ACHN (cell line): Measurements from ENCODE around the gene ITCH.
A peak's percentile ranks its signal among the peaks of the same experiment; 100 is the strongest.
"Not testable (repeated sequence)": the region's sequence is repeated elsewhere in the genome, so short reads cannot be mapped to it uniquely, and the experiment has no call there.

ENCODE experiments used
- DNase-seq: peaks from one replicate; pipeline ENCODE4 v3.0.0-alpha.2; 2015
- in situ Hi-C: cut with HindIII; loops from 2 replicates; pipeline ENCODE4 v1.10.0; 2017; ENCODE audit warnings: low sequenced_read_pairs, low pct_ligation_motif_present, low pct_unique_long_range_greater_than_20kb

ITCH gene

DNA sequence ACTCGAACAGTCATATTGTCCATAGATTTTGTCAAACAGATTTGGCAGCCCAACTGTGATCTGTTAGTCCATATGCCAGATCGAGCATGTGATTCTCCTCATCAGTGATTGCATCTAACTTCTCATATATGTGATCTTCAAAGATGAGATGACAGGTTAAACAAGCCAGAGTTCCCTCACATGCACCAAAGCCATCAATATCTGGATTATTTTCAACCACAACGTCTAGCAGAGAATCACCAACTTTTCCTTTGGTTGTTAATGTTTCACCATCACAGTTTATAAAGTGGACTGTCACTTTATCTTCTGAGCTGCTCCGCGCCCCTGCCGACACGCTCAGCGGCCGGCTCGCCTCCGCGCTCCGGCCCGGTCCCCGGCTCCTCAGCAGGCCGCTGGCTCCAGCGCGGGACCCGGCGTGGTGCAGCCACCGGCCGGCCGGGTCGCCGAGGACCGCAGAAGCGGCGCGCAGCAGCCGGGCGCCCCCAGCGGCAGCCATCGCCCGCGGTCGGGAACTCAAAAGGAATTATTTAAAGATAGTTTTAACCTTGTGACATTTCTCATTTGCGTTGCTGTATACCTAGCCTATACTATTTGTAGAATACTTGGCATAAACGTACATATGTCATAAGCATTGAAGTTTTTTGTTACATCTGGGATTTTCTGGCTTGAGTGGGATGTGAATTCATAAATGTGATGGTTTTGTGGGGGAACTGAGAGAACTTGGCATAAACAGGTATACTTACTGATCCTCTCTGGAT is 113.1 kb downstream of the ITCH start:
- in situ Hi-C loops, result no loop called here
- DNase-seq, result peak; percentile 46

DNA sequence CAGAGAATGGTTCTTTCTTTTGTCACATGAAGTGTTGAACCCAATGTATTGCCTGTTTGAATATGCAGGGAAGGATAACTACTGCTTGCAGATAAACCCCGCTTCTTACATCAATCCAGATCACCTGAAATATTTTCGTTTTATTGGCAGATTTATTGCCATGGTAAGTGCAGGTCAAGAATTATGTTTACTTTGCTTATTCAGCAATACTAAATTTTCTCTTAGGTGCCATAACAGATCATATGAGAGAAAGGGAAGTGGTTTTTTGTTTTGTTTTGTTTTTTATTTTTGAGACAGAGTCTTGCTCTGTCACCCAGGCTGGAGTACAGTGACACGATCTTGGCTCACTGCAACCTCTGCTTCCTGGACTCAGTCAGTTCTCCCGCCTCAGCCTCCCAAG is 116.6 kb downstream of the ITCH start:
- in situ Hi-C loops, result no loop called here
- no peak for DNase-seq

DNA sequence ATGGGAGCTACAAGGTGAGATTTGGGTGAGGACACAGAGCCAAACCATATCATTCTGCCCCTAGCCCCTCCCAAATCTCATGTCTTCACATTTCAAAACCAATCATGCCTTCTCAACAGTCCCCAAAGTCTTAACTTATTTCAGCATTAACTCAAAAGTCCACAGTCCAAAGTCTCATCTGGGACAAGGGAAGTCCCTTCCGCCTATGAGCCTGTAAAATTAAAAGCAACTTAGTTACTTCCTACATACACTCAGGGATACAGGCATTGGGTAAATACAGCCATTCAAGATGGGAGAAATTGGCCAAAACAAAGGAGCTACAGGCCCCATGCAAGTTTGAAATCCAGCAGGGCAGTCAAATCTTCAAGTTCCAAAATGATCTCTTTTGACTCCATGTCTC is 119.1 kb downstream of the ITCH start:
- DNase-seq, in situ Hi-C loops: not testable (repeated sequence)

DNA sequence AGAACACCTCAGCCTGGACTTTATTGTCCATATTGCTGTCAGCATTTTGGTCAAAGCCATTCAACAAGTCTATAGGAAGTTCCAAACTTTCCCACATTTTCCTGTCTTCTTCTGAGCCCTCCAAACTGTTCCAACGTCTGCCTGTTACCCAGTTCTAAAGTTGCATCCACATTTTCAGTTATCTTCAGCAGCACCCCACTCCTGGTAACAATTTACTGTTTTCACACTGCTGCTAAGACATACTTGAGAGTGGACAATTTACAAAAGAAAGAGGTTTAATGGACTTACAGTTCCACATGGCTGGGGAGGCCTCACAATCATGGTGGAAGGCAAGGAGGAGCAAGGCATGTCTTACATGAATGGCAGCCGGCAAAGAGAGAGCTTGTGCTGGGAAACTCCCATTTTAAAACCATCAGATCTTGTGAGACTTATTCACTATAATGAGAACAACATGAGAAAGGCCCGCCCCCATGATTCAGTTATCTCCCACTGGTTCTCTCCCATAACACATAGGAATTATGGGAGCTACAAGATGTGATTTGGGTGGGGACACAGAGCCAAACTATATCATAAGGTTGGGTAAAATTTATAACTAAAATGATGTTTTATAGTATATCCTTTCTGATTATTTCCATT is 120.6 kb downstream of the ITCH start:
- DNase-seq, in situ Hi-C loops: not testable (repeated sequence)

DNA sequence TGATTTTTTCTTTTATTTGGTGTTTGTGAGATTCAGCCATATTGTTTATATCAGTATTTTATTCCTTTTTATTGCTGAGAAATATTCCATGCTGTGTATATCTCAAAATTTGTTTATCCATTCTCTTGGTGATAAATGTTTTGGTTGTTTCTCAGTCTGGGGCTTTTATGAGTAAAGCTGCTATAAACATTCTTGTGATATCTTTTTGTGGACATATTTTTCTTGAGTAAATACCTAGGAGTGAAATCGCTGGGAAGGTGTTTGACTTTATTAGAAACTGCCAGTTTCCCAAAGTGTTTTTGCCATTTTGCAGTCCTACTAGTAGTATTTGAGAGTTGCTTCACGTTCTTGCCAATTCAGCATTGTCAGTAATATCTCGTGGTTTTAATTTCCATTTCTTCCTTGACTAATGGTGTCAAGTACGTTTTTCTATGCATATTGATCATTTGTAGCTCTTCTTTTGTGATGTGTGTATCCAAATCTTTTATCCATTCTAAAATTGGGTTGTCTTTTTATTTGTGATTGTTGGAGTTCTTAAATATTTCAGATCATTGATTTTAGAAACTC is 122.1 kb downstream of the ITCH start:
- in situ Hi-C loops, result no loop called here
- no peak for DNase-seq

DNA sequence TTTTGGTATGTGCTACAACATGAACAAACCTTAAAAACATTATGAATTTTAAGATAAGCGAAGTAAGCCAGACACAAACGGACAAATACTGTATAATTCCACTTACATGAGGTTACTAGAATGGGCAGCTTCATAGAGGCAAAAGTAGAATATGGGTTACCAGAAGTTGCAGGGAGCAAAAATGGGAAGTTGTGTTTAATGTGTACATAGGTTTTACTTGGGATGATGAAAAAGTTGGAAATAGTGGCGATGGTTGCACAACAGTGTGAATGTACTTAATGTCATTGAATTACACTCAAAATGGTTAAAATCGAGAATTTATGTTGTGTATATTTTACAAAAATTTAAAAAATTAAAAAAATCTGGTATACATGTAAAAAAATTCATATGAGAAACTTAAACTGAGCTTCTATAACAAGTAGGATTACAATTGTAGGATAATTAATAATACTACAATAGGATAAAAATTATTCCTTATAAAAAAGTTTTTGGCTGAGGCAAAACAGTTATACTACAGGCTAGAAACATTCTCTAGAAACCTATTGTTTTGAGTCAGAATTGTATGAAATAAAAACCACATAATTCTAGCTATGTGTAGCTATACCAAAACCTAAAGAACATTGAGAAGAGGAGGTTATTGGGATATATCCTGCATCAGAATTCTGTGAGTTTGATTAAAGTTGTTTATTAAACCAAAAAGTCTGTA is 128.3 kb downstream of the ITCH start:
- in situ Hi-C loops, result no loop called here
- DNase-seq, result no peak

DNA sequence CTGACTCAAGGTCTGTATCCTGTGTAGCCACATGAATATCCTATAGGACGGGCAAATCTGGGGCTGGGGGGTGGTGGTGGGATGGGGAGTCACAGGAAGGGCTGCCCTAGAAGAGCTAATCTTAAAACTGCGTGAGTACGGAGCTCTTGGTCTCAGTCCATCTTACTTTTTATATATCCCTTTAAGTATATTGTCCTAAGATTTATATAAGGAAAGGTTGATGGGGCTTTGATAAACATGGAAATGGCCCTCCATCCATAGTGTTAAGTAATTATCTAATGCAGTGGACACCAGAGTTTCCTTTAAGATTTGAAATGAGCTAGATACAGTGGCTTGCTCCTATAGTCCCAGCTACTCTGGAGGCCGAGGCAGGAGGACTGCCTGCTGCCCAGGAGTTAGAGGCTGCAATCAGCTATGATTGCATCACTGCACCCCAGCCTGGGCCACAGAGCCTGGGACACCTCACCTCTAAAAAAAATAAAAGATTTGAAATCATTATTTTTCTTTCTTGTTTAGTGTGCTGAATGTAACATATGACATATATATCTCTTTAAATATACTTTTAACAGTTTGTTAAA is 128.9 kb downstream of the ITCH start:
- in situ Hi-C loops, result no loop called here
- no peak for DNase-seq

DNA sequence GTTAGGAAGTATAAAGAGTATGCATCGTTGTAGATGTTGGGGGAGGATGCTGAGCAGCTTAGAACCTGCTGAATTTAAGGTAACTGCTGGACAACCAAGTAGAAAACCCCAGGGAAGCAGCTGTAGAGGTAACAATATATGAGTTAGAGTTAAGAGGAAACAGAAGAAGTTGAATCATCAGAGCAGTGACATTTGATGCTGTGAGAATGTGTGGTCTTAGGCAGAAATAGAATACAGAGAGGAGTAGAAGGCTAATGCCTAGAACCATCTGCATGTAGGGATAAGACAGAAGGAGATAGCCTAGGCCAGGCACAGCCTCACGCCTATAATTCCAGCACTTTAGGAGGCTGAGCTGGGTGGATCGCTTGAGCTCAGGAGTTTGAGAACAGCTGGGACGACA is 130.6 kb downstream of the ITCH start:
- no peak for DNase-seq
- in situ Hi-C loops, result no loop called here

DNA sequence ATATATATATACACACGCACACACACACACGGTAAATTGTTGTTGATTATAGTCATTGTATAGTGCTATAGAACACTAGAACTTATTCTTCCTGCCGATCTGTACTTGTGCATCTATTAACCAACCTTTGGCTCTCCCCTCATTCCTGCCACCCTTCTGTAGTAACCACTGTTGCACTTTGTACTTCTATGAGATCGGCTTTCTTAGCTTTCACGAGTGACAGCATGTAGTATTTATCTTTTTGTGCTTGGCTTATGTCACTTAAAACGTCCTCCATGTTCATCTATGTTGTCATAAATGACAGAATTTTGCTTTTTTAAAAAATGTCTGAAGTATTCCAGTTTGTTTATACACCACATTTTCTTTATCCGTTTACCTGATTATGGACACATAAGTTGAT is 132.2 kb downstream of the ITCH start:
- no peak for DNase-seq
- in situ Hi-C loops, result no loop called here

DNA sequence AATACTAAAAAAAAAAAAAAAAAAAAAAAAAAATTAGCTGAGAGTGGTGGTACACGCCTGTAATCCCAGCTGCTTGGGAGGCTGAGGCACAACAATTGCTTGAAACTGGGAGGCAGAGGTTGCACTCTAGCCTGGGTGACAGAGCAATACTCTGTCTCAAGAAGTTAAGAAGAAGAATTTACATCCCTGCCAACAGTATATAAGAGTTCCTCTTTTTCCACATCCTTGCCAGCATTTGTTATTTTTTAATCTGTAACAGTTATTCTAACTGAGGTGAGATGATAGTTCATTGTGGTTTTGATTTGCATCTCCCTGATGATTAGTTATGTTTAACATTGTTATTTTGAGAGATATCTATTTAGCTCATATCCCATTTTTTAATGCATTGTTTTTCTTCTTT is 132.8 kb downstream of the ITCH start:
- DNase-seq, result no peak
- in situ Hi-C loops, result no loop called here

DNA sequence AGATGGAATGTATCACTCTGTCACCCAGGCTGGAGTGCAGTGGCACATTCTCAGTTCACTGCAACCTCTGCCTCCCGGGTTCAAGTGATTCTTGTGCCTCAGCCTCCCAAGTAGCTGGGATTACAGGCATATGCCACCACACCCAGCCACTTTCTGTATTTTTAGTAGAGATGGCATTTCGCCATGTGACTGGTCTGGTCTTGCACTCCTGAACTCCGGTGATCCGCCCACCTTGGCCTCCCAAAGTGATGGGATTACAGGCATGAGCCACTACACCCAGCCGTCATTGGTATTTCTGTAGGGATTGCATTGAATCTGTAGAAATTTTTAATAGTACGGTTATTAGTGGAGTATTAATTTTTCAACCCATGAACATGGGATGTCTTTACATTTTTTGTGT is 134.5 kb downstream of the ITCH start:
- in situ Hi-C loops, result not testable (repeated sequence)

DNA sequence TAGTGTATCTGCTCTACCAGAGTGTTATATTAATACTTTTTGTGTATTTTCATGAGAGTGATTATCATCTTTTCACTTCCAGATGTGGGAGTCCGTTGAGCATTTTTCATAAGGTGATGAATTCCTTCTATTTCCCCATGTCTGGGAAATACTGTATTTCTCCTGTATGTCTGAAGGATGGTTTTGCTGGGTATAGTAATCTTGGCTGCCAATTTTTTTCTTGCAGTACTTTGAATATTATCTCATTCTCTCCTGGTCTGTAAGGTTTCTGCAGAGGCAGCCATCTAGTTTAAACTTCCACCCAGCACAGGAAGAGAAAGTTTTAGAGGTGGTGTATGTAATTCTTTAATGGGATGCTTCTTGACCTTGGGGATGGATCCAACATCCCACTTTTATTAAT is 137.8 kb downstream of the ITCH start:
- in situ Hi-C loops, result no loop called here
- no peak for DNase-seq

More for the DNA sequence above, 134.5 kb downstream of the ITCH start:
- DNase-seq, result not testable (repeated sequence)

DNA sequence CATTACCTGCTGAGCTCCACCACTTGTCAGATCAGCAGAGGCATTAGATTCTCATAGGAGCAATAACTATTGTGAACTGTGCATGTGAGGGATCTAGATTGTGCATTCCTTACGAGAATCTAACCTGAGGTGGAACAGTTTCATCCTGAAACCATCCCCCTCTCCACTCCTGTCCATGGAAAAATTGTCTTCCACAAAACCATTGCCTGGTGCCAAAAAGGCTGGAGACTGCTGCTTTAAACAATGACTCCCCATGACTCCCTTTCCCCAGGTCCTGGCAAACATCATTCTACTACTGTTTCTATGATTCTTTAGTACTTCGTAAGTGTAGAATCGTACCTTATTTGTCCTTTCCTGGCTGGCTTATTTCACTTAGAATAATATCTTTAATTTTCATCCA is 143.4 kb downstream of the ITCH start:
- DNase-seq, result no peak
- in situ Hi-C loops, result no loop called here

DNA sequence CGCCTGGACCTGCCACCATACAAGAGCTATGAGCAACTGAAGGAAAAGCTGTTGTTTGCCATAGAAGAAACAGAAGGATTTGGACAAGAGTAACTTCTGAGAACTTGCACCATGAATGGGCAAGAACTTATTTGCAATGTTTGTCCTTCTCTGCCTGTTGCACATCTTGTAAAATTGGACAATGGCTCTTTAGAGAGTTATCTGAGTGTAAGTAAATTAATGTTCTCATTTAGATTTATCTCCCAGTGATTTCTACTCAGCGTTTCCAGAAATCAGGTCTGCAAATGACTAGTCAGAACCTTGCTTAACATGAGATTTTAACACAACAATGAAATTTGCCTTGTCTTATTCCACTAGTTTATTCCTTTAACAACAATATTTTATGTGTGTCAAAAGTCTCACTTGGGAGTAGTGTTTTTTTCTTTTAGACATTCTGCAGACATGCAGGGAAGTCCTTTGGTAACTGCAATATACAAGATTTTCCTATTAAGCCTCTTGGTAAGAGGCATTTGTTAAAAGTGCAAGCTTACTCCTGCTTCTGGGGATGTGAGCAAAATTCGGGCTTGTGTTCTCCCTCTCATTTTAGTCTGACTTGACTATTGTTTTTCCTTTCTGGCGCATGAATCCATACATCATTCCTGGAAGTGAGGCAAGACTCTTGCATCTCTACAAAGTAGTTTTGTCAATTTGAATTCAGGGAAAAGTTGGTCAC is 144.8 kb downstream of the ITCH start:
- in situ Hi-C loops, result no loop called here
- no peak for DNase-seq

DNA sequence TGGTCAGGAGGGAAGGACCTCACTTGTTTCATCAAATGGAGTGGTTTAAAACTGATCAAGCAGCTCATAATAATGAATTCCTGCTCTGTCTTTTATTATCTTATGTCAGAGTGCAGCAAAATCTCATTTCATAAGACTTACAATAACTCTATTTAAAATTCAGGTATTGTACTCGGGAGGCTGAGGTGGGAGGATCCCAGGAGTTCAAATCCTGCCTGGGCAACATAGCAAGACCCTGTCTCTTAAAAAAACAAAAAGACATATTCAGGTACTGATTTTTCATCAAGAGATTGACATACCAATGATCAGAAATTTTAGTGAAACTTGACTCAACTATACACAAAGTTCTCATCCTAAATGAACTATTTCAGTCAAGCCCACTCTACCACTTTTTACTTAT is 147.5 kb downstream of the ITCH start:
- in situ Hi-C loops, result no loop called here
- DNase-seq, result no peak

DNA sequence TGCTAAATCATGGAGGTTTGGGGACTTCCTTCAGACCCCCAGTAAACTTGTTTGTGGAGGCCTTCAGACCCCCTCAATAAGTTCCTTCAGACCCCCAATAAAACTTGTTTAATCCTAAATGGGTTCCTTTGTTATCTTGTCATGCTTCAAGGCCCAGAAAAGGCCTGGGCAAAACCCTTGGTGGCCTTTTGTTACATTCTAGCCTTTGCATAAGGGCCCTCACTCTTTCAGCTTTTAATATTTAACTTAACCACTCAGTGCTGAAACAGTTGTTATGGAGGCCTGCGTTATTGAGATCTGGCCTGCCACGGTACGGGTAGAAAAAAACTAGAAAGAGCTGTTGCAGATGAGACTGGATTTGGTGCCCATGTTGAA is 148.8 kb downstream of the ITCH start:
- peak; percentile 66 for DNase-seq
- in situ Hi-C loops, result no loop called here

DNA sequence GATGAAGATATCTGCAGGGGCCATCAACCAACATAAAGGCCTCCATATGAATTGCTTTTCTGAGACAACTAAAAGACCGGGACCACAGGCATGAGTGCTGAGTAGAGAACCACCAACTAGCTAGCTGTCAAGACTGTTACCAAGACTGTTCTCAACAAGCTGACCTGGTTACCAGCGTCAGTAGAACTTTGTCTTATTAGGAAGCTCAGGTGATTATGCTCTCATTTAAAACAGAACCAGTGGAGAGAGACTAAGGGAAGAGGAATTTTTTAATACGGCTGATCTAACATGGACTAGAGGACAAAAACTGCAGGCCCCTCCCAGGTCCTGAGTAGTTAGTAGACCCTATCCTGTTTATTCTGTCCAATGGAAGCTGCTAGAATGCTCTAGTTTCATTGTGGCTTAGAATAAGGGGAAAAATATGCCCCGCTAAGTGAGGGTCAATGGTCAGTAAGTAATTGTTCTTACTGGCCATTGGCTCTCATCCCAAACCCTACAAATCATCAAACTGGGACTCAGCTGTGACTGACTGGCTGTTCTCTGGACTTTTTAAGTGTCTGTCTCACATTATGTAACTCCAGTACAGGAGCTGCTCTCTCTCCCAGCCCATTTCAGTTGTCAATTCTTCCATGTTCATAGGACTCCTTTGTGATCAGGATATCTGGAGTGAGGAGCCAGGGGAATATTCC is 149.3 kb downstream of the ITCH start:
- peak; percentile 67 for DNase-seq
- in situ Hi-C loops, result no loop called here

DNA sequence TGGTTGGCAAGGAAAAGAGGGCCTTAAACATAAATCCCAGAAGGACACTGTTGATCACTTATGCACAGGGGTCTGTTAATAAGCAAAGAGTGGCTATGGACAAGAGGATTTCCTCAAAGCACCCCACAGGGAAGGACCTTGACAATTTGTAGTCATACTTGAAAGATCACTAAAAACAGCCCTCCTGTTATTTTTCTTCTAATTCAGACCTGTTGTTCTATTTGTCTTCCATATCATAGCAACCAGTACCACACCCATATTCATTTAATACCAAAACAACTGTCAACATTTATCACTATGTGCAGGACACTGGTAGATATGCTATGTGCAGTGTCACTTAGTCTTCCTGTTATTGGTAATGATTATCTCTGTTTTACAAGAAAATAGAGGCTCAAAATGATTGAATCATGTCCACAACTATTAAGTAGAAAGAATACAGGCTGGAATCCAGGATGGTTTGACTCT is 149.9 kb downstream of the ITCH start:
- no peak for DNase-seq
- in situ Hi-C loops, result no loop called here
